ENCODE measurements around the gene GLI3.

Gene GLI3

GRCh38 chr7:42025635-42026375, 211.2 kb downstream of the GLI3 start:
- TF ChIP-seq, protein P1, sequence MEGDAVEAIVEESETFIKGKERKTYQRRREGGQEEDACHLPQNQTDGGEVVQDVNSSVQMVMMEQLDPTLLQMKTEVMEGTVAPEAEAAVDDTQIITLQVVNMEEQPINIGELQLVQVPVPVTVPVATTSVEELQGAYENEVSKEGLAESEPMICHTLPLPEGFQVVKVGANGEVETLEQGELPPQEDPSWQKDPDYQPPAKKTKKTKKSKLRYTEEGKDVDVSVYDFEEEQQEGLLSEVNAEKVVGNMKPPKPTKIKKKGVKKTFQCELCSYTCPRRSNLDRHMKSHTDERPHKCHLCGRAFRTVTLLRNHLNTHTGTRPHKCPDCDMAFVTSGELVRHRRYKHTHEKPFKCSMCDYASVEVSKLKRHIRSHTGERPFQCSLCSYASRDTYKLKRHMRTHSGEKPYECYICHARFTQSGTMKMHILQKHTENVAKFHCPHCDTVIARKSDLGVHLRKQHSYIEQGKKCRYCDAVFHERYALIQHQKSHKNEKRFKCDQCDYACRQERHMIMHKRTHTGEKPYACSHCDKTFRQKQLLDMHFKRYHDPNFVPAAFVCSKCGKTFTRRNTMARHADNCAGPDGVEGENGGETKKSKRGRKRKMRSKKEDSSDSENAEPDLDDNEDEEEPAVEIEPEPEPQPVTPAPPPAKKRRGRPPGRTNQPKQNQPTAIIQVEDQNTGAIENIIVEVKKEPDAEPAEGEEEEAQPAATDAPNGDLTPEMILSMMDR (IDR thresholded peaks at IDR 0.05; ENCODE audit: low read depth, low read length, missing control alignments), result no peak
- DNase-seq, result no peak
- Histone ChIP-seq H3K27me3 (replicated peaks) (no peaks in the 10 kb centered on the region), H3K27ac (no peak overlapping the region), H3K4me3 (ENCODE audit: low read depth, low read length) (no peak overlapping the region), H3K36me3 (replicated peaks) (no peaks in the 10 kb centered on the region)
- in situ Hi-C loops (cut with HindIII; ENCODE audit: low pct_ligation_motif_present, low sequenced_read_pairs), result no loop called here

DNA sequence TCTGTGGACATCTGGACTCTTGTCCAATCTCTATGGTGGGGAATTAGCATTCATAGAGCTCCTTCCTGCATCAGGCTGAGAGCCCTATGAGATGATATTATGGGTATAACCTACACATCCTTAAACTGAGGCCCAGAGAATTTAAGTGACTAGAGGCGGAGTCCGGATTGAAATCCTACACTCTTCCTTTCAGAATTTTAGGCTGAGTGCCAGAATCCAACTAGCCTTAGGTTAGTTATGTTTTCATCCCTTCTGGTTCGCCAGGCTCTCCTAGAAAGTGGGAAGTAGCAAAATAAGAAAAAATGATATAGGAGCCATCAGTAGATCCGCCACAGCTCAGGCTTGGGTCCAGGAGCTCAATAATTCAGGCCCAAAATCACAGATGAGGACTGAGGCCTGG, 212.5 kb downstream of the GLI3 start:
- H3K27me3 ChIP-seq (replicated peaks), result no peaks in the 10 kb centered on the region
- TF ChIP-seq, protein P1 (IDR thresholded peaks at IDR 0.05; ENCODE audit: low read depth, low read length, missing control alignments), result no peak
- no peak for DNase-seq
- no peaks in the 10 kb centered on the region for H3K36me3 ChIP-seq (replicated peaks)
- H3K27ac ChIP-seq, result no peak overlapping the region
- no peak overlapping the region for H3K4me3 ChIP-seq (ENCODE audit: low read depth, low read length)
- in situ Hi-C loops (cut with HindIII; ENCODE audit: low pct_ligation_motif_present, low sequenced_read_pairs), result no loop called here

GRCh38 chr7:42023262-42023661, 213.7 kb downstream of the GLI3 start:
- DNase-seq, result no peak
- in situ Hi-C loops (cut with HindIII; ENCODE audit: low pct_ligation_motif_present, low sequenced_read_pairs), result no loop called here
- TF ChIP-seq, protein P1 (IDR thresholded peaks at IDR 0.05; ENCODE audit: low read depth, low read length, missing control alignments), result no peak
- no peak overlapping the region for H3K27ac ChIP-seq
- H3K4me3 ChIP-seq (ENCODE audit: low read depth, low read length), result no peak overlapping the region
- no peaks in the 10 kb centered on the region for H3K27me3 ChIP-seq (replicated peaks)
- H3K36me3 ChIP-seq (replicated peaks), result no peaks in the 10 kb centered on the region

DNA sequence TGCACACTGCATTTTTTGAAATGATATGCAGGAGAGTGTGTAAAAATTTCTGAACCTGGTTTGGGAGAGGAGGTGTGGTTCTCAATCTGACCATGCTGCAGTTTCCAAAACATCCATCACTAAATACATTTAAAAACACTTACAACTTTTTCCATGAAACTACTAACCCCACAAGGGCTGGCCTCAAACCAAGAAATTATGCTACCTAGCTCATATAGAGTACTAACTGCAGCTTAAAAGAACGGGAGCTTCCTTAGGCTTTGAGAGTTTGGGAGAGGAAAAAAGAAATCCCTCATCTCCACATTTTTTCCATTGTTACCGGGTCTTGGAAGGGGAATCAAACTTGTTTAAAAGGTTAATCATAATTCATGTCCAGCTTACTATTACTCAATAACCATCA, 214.2 kb downstream of the GLI3 start:
- Histone ChIP-seq H3K4me3 (ENCODE audit: low read depth, low read length) (no peak overlapping the region), H3K36me3 (replicated peaks) (no peaks in the 10 kb centered on the region), H3K27me3 (replicated peaks) (no peaks in the 10 kb centered on the region), H3K27ac (no peak overlapping the region)
- TF ChIP-seq, protein P1 (IDR thresholded peaks at IDR 0.05; ENCODE audit: low read depth, low read length, missing control alignments), result no peak
- in situ Hi-C loops (cut with HindIII; ENCODE audit: low pct_ligation_motif_present, low sequenced_read_pairs), result no loop called here
- no peak for DNase-seq

DNA sequence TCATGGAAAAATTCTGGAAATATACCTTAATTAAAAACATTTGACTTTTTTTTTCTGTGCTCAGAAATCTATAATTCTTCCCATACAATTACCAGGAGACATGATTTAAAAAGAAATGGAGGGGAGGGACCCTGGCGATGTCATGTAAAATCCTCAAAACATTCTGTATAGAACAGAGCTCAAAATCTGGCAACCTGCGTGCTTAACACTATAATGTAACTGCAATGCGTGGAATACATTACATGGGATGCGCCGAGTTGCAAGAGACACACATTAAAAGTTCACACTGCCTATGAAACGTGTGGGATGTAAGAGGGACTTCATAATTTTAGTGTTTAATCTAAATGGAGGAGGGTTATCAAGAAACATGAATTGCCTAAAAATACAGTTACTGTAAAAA, 215.0 kb downstream of the GLI3 start:
- TF ChIP-seq, protein P1 (IDR thresholded peaks at IDR 0.05; ENCODE audit: low read depth, low read length, missing control alignments), result no peak
- Histone ChIP-seq H3K27me3 (replicated peaks) (no peaks in the 10 kb centered on the region), H3K4me3 (ENCODE audit: low read depth, low read length) (no peak overlapping the region), H3K36me3 (replicated peaks) (no peaks in the 10 kb centered on the region), H3K27ac (no peak overlapping the region)
- DNase-seq, result no peak
- in situ Hi-C loops (cut with HindIII; ENCODE audit: low pct_ligation_motif_present, low sequenced_read_pairs), result no loop called here

DNA sequence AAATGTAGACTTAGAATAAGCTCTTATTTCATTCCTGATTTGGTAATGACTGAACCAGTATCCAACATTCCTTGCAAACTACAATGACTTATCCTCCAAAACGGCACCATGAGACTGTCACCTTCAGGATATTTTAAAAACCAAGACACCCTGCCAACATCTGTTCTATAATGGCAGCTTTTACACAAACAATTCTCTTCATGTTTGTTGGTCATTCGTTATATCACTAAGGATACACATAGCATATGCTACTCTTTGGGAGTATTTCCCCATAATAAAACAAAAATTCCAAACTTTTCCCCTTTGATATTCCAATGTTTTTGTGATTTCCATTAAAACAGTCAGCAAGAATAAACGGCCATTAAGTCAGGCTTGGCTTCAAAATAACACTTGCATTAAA, 215.4 kb downstream of the GLI3 start:
- TF ChIP-seq, protein P1 (IDR thresholded peaks at IDR 0.05; ENCODE audit: low read depth, low read length, missing control alignments), result no peak
- DNase-seq, result no peak
- Histone ChIP-seq H3K4me3 (ENCODE audit: low read depth, low read length) (no peak overlapping the region), H3K27me3 (replicated peaks) (no peaks in the 10 kb centered on the region), H3K36me3 (replicated peaks) (no peaks in the 10 kb centered on the region), H3K27ac (no peak overlapping the region)
- in situ Hi-C loops (cut with HindIII; ENCODE audit: low pct_ligation_motif_present, low sequenced_read_pairs), result no loop called here

All from brain microvascular endothelial cell (primary cell).